PC-9 (cell line): ENCODE results near the gene FGF12. TPM values are rescaled to one million over a fixed set of nuclear protein-coding genes. Genes with fewer than 3 reads are reported as not detected.

Source experiments
- BruUV-seq: library from RNA; stranded (reverse); fragments of 400-500 nt; replicated peaks from 2 replicates; lab custom pipeline; 2021; lab: Mats Ljungman, UMichigan
- CTCF ChIA-PET: fragments of 300-600 bp; sonication (Branson Sonifier 250); formaldehyde crosslinking; loops from one replicate; lab custom pipeline; 2022; ENCODE audit warnings: antibody characterized with exemption; lab: Charles Lee
- POLR2A ChIA-PET: fragments of 300-600 bp; sonication (Branson Sonifier 250); formaldehyde crosslinking; loops from one replicate; lab custom pipeline; 2022; ENCODE audit warnings: antibody characterized with exemption; ENCODE audit not compliant: unreplicated experiment; lab: Charles Lee
- DNase-seq, 2 experiments: peaks; one replicate each; pipeline versions ENCODE4 v3.0.0 to v3.0.0-alpha.2; 2015 to 2022; ENCODE audit warnings: mixed read lengths in 1 of 2
- H2AFZ ChIP-seq: fragments of 200-600 bp; sonication (generic); 2 replicates; pipeline ENCODE4 v1.8.1; 2017; ENCODE audit warnings: antibody characterized with exemption
- H3F3A ChIP-seq: fragments of 200-600 bp; sonication (generic); 2 replicates; pipeline ENCODE4 v1.8.1; 2017; ENCODE audit warnings: antibody characterized with exemption, mild to moderate bottlenecking, low read depth; ENCODE audit not compliant: insufficient read depth
- H3K27ac ChIP-seq: fragments of 200-600 bp; sonication (generic); 2 replicates; pipeline ENCODE4 v1.6.1; 2016; ENCODE audit warnings: mixed run types
- H3K27me3 ChIP-seq: fragments of 200-600 bp; sonication (generic); 2 replicates; pipeline ENCODE4 v1.6.1; 2016; ENCODE audit warnings: low read depth, mixed run types; ENCODE audit not compliant: insufficient read depth
- H3K36me3 ChIP-seq: fragments of 200-600 bp; sonication (generic); 2 replicates; pipeline ENCODE4 v1.6.1; 2016; ENCODE audit warnings: low read depth, mixed run types
- H3K4me1 ChIP-seq: fragments of 200-600 bp; sonication (generic); replicated peaks from 2 replicates; pipeline ENCODE4 v1.6.1; 2016; ENCODE audit warnings: mixed run types; ENCODE audit not compliant: insufficient read depth
- H3K4me2 ChIP-seq: fragments of 200-600 bp; sonication (generic); 2 replicates; pipeline ENCODE4 v1.6.1; 2017; ENCODE audit warnings: mixed run types
- H3K4me3 ChIP-seq: fragments of 200-600 bp; sonication (generic); 2 replicates; pipeline ENCODE4 v1.6.1; 2016; ENCODE audit warnings: mixed run types
- H3K79me2 ChIP-seq: fragments of 200-600 bp; sonication (generic); 2 replicates; pipeline ENCODE4 v1.6.1; 2017; ENCODE audit warnings: low read depth, mixed run types
- H3K9me2 ChIP-seq: fragments of 200-600 bp; sonication (generic); 2 replicates; pipeline ENCODE4 v1.8.1; 2017; ENCODE audit warnings: mild to moderate bottlenecking; ENCODE audit not compliant: insufficient read depth
- H3K9me3 ChIP-seq: fragments of 200-600 bp; sonication (generic); 2 replicates; pipeline ENCODE4 v1.8.1; 2016; ENCODE audit warnings: low read depth; ENCODE audit not compliant: insufficient read depth
- H4K20me1 ChIP-seq: fragments of 200-600 bp; sonication (generic); 2 replicates; pipeline ENCODE4 v1.8.1; 2017; ENCODE audit not compliant: insufficient read depth
- EZH2 ChIP-seq: fragments of 200-600 bp; sonication (generic); IDR thresholded peaks from 2 replicates; pipeline ENCODE4 v1.8.0; 2017; ENCODE audit warnings: antibody characterized with exemption, low read depth
- intact Hi-C: fragments of 100-400 bp; cut with micrococcal nuclease; formaldehyde crosslinking; loops from one replicate; pipeline ENCODE4 v1.10.0; 2022; ENCODE audit not compliant: unreplicated experiment
- total RNA-seq: library from RNA; stranded (reverse); gene quantifications from 2 replicates; pipeline ENCODE4 v1.2.3, GENCODE V29; 2021
- TF ChIP-seq, protein P1 (sequence below): fragments of 200-600 bp; sonication (generic); conservative IDR thresholded peaks from 2 replicates; pipeline ENCODE4 v1.6.1; 2017; ENCODE audit warnings: mixed run types, antibody characterized with exemption, mild to moderate bottlenecking, moderate library complexity

FGF12 gene
- total RNA-seq, 1 experiment from 2014 or later = 10.9 TPM

DNA sequence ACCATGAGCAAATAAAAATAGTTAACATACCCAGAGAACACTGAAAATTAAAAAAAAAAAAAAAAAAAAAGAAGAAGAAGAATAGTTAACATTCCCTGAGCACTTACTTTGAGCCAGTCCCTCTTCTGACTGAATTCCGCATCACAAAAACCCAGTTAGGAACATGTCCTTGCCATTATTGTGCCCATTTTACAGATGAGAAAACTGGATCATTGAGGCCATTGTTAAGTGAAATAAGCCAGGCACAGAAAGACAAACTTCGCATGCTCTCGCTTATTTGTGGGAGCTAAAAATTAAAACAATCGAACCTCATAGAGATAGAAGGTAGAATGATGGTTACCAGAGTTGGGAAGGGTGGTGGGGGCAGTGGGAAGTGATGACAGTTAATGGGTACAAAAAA lies 119.5 kb downstream of the FGF12 start:
- H3K9me2 ChIP-seq = no peaks in the 10 kb centered on the region
- no peaks in the 10 kb centered on the region for H3K9me3 ChIP-seq
- H3F3A ChIP-seq = no peaks in the 10 kb centered on the region
- no peaks in the 10 kb centered on the region for H3K79me2 ChIP-seq
- no peaks in the 10 kb centered on the region for H3K4me1 ChIP-seq
- ChIA-PET CTCF (no interaction called here), POLR2A (no interaction called here)
- no peak for TF ChIP-seq EZH2
- TF ChIP-seq, protein P1, sequence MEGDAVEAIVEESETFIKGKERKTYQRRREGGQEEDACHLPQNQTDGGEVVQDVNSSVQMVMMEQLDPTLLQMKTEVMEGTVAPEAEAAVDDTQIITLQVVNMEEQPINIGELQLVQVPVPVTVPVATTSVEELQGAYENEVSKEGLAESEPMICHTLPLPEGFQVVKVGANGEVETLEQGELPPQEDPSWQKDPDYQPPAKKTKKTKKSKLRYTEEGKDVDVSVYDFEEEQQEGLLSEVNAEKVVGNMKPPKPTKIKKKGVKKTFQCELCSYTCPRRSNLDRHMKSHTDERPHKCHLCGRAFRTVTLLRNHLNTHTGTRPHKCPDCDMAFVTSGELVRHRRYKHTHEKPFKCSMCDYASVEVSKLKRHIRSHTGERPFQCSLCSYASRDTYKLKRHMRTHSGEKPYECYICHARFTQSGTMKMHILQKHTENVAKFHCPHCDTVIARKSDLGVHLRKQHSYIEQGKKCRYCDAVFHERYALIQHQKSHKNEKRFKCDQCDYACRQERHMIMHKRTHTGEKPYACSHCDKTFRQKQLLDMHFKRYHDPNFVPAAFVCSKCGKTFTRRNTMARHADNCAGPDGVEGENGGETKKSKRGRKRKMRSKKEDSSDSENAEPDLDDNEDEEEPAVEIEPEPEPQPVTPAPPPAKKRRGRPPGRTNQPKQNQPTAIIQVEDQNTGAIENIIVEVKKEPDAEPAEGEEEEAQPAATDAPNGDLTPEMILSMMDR = no peak
- H3K27ac ChIP-seq = no peak overlapping the region
- no peaks in the 10 kb centered on the region for H3K36me3 ChIP-seq
- no peak overlapping the region for H3K4me2 ChIP-seq
- no peak overlapping the region for H3K4me3 ChIP-seq
- no TSS peak for BruUV-seq
- H3K27me3 ChIP-seq = no peaks in the 10 kb centered on the region
- intact Hi-C loops = no loop called here
- H4K20me1 ChIP-seq = no peaks in the 10 kb centered on the region
- DNase-seq = no peak
- no peak overlapping the region for H2AFZ ChIP-seq

DNA sequence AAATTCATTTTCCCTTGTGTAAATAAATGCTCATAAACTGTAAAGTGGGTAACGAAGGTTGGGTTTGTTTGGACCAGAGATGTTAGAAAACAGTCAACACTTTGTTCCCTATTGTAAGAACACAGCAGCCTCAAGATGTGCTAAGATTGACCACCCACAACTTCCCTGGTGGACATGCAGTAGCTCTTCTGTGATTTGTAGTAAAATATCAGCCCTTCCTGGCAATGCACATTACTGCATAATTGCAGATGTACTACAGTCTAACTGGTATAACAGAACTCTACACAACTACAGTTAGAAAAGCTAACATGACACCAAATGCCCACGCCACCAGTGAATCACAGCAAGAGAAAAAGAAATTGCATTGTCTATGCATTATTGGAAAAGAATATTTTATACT lies 129.4 kb downstream of the FGF12 start:
- Histone ChIP-seq H2AFZ (peak overlapping the region; percentile 72), H4K20me1 (no peaks in the 10 kb centered on the region), H3K9me3 (no peaks in the 10 kb centered on the region; the same call in 1 of the 2 replicates), H3K4me3 (peak overlapping the region; percentile 40; the same call in 1 of the 2 replicates), H3K4me2 (peak overlapping the region; percentile 79), H3K79me2 (no peaks in the 10 kb centered on the region), H3K27me3 (no peaks in the 10 kb centered on the region), H3K27ac (peak overlapping the region; percentile 91), H3F3A (peaks cover 23% of the 10 kb centered on the region), H3K36me3 (no peaks in the 10 kb centered on the region), H3K9me2 (no peaks in the 10 kb centered on the region; the same call in 1 of the 2 replicates), H3K4me1 (peaks cover 29% of the 10 kb centered on the region)
- ChIA-PET POLR2A (interaction anchor here (0.6 to 0.7 kb wide), 3 partner anchors 15 to 1544 kb away, joined by 3 to 7 read pairs (median 6); no protein-coding TSS in a partner anchor), CTCF (no interaction called here)
- intact Hi-C loops = loop anchor here (1.0 to 5.0 kb wide), 2 partner anchors 27 to 289 kb away; no protein-coding TSS in a partner anchor
- TF ChIP-seq, protein P1 = no peak
- no peak for TF ChIP-seq EZH2
- BruUV-seq = TSS peak; percentile 61
- DNase-seq = no peak

DNA sequence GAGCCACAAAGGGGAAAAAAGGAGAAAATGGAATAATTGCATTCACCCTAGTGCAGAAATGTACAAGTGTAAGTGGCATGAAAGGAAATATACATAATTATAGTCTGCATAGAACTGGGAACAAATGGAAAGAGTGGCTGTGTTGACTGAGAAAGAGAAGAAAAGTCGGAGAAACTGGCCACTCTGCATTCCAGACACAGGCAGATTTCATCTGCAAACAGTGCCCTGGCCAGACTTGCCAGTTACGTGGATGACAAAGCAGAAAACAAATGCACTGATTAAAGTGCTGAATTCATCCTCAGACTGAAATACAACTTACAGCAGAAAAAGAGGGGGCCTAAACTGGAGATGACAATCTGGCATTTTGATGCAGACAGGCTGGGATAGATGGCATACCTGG lies 129.8 kb downstream of the FGF12 start:
- intact Hi-C loops = loop anchor here (1.0 to 5.0 kb wide), 2 partner anchors 26 to 290 kb away; no protein-coding TSS in a partner anchor
- H3K4me3 ChIP-seq = peak overlapping the region; percentile 40
- H3K79me2 ChIP-seq = no peaks in the 10 kb centered on the region
- no peaks in the 10 kb centered on the region for H3K36me3 ChIP-seq
- no peaks in the 10 kb centered on the region for H3K27me3 ChIP-seq
- H3K4me2 ChIP-seq = peak overlapping the region; percentile 79
- H3K4me1 ChIP-seq = peaks cover 29% of the 10 kb centered on the region
- no TSS peak for BruUV-seq
- peak; percentile 84 to 92 for DNase-seq
- POLR2A ChIA-PET = interaction anchor here (0.7 kb wide), 1 partner anchor 15 kb away, joined by 6 read pairs; no protein-coding TSS in a partner anchor
- CTCF ChIA-PET = no interaction called here
- no peaks in the 10 kb centered on the region; the same call in 1 of the 2 replicates for H3K9me3 ChIP-seq
- peak overlapping the region; percentile 72 for H2AFZ ChIP-seq
- H3K27ac ChIP-seq = peak overlapping the region; percentile 91
- H3K9me2 ChIP-seq = no peaks in the 10 kb centered on the region; the same call in 1 of the 2 replicates
- TF ChIP-seq, protein P1 = no peak
- no peak for TF ChIP-seq EZH2
- no peaks in the 10 kb centered on the region for H4K20me1 ChIP-seq
- peaks cover 23% of the 10 kb centered on the region for H3F3A ChIP-seq
